SK-N-SH (cell line): Measurements from ENCODE around the gene SLC38A8. TPM values are rescaled to one million over a fixed set of nuclear protein-coding genes. Genes with fewer than 3 reads are reported as not detected.

Source experiments
- CTCF ChIA-PET: fragments of 300-600, 350-600 bp; formaldehyde crosslinking; extraction: SDS; loops from one replicate; lab custom pipeline; 2021; lab: Yijun Ruan, JAX
- POLR2A ChIA-PET: fragments of 350-600 bp; sonication (Branson Sonifier 250); formaldehyde crosslinking; extraction: SDS; loops from one replicate; lab custom pipeline; 2020; ENCODE audit warnings: antibody characterized with exemption, inconsistent platforms; lab: Yijun Ruan, JAX
- DNase-seq: peaks from one replicate; pipeline ENCODE4 v3.0.0; 2012
- H2AFZ ChIP-seq: fragments of 200-600 bp; sonication (generic); 2 replicates; pipeline ENCODE4 v1.8.1; 2016; ENCODE audit warnings: antibody characterized with exemption, mild to moderate bottlenecking, low read depth
- H3F3A ChIP-seq: fragments of 200-600 bp; sonication (generic); replicated peaks from 2 replicates; pipeline ENCODE3; 2016; ENCODE audit warnings: antibody characterized with exemption, mild to moderate bottlenecking; ENCODE audit not compliant: insufficient read depth
- H3K27ac ChIP-seq, 2 experiments: fragments of 200-500 bp in 1 of 2; fragments of 200-600 bp in 1 of 2; sonication (Bioruptor generic) in 1 of 2; sonication (generic), shearing (Covaris generic) in 1 of 2; 2 replicates each; pipeline versions ENCODE4 v1.5.1 to v1.6.1; 2014 to 2016; ENCODE audit warnings: low read depth in 2 of 2, inconsistent platforms in 1 of 2, low read length in 1 of 2, mild to moderate bottlenecking in 1 of 2, mixed read lengths in 1 of 2
- H3K27me3 ChIP-seq: fragments of 200-600 bp; sonication (generic), shearing (Covaris generic); 2 replicates; pipeline ENCODE4 v1.6.1; 2016; ENCODE audit warnings: mixed run types; ENCODE audit not compliant: insufficient read depth
- H3K36me3 ChIP-seq, 2 experiments: fragments of 200-500 bp in 1 of 2; fragments of 200-600 bp in 1 of 2; sonication (Bioruptor generic) in 1 of 2; sonication (generic) in 1 of 2; replicated peaks in 1 of 2; 2 replicates each; pipeline versions ENCODE3 to v1.5.1; 2014 to 2016; ENCODE audit warnings: low read length in 1 of 2, mild to moderate bottlenecking in 1 of 2; ENCODE audit not compliant: insufficient read depth in 2 of 2, control insufficient read depth in 1 of 2
- H3K4me1 ChIP-seq, 2 experiments: fragments of 200-500 bp in 1 of 2; fragments of 200-600 bp in 1 of 2; sonication (Bioruptor generic) in 1 of 2; sonication (generic), shearing (Covaris generic) in 1 of 2; 2 replicates each; pipeline versions ENCODE4 v1.5.1 to v1.6.1; 2014 to 2016; ENCODE audit warnings: low read depth in 1 of 2, low read length in 1 of 2, mixed run types in 1 of 2; ENCODE audit not compliant: insufficient read depth in 2 of 2, control insufficient read depth in 1 of 2
- H3K4me2 ChIP-seq: fragments of 200-600 bp; sonication (generic), shearing (Covaris generic); 2 replicates; pipeline ENCODE4 v1.6.1; 2017; ENCODE audit warnings: mixed run types
- H3K4me3 ChIP-seq, 2 experiments: fragments of 200-500 bp in 1 of 2; fragments of 200-600 bp in 1 of 2; sonication (Bioruptor generic) in 1 of 2; sonication (generic), shearing (Covaris generic) in 1 of 2; 2 replicates each; pipeline versions ENCODE4 v1.5.1 to v1.8.1; 2014 to 2016; ENCODE audit warnings: low read depth in 2 of 2, inconsistent platforms in 1 of 2, low read length in 1 of 2, mild to moderate bottlenecking in 1 of 2, mixed read lengths in 1 of 2, moderate library complexity in 1 of 2
- H3K79me2 ChIP-seq: fragments of 200-600 bp; sonication (generic); 2 replicates; pipeline ENCODE4 v1.8.1; 2017; ENCODE audit warnings: mild to moderate bottlenecking; ENCODE audit not compliant: insufficient read depth
- H3K9ac ChIP-seq: fragments of 200-600 bp; sonication (generic); 2 replicates; pipeline ENCODE4 v1.6.1; 2017; ENCODE audit warnings: mixed run types
- H3K9me2 ChIP-seq: fragments of 200-600 bp; sonication (generic); 2 replicates; pipeline ENCODE4 v1.6.1; 2017; ENCODE audit warnings: mixed run types
- H3K9me3 ChIP-seq: fragments of 200-600 bp; sonication (generic); 2 replicates; pipeline ENCODE4 v1.6.1; 2017; ENCODE audit warnings: mixed run types, mild to moderate bottlenecking, moderate library complexity
- H4K20me1 ChIP-seq: fragments of 200-600 bp; sonication (generic); 2 replicates; pipeline ENCODE4 v1.6.1; 2017; ENCODE audit warnings: mild to moderate bottlenecking, mixed run types; ENCODE audit not compliant: insufficient read depth
- CHD2 ChIP-seq: fragments of 150-350 bp; IDR thresholded peaks from 2 replicates; pipeline ENCODE4 v1.6.1; 2018; ENCODE audit warnings: low read length; ENCODE audit not compliant: partially characterized antibody
- CTCF ChIP-seq: fragments of 200-600 bp; sonication (generic); IDR thresholded peaks from 2 replicates; pipeline ENCODE4 v1.6.1; 2017; ENCODE audit warnings: antibody characterized with exemption, mild to moderate bottlenecking, moderate library complexity
- EZH2phosphoT487 ChIP-seq: fragments of 200-600 bp; sonication (generic); IDR thresholded peaks from 2 replicates; pipeline ENCODE4 v1.6.1; 2017; ENCODE audit warnings: low read depth, mixed run types, mild to moderate bottlenecking, antibody characterized with exemption, moderate library complexity, borderline replicate concordance
- GABPA ChIP-seq: IDR thresholded peaks from 2 replicates; pipeline ENCODE4 v1.4.0; 2012; ENCODE audit warnings: low read depth, mild to moderate bottlenecking
- IRF3 ChIP-seq: fragments of 150-350 bp; IDR thresholded peaks from 2 replicates; pipeline ENCODE4 v1.6.1; 2016; ENCODE audit warnings: mild to moderate bottlenecking, low read depth, low read length
- MAX ChIP-seq: IDR thresholded peaks from 2 replicates; pipeline ENCODE4 v1.4.0; 2012; ENCODE audit warnings: low read depth
- MEF2A ChIP-seq: IDR thresholded peaks from 2 replicates; pipeline ENCODE4 v1.4.0; 2012; ENCODE audit warnings: low read depth, borderline replicate concordance
- NRF1 ChIP-seq: IDR thresholded peaks from 2 replicates; pipeline ENCODE4 v1.6.1; 2012; ENCODE audit warnings: low read depth, mild to moderate bottlenecking, low read length
- RAD21 ChIP-seq: IDR thresholded peaks from 2 replicates; pipeline ENCODE4 v1.6.1; 2012; ENCODE audit warnings: mild to moderate bottlenecking, low read length
- RCOR1 ChIP-seq: fragments of 150-350 bp; IDR thresholded peaks from 2 replicates; pipeline ENCODE4 v1.6.1; 2017; ENCODE audit warnings: antibody characterized with exemption, low read length
- RFX5 ChIP-seq: IDR thresholded peaks from 2 replicates; pipeline ENCODE4 v1.6.1; 2012; ENCODE audit warnings: mild to moderate bottlenecking, improper control_type of control experiment, low read length
- RXRA ChIP-seq: IDR thresholded peaks from 2 replicates; pipeline ENCODE4 v1.4.0; 2012; ENCODE audit warnings: low read depth, mild to moderate bottlenecking, borderline replicate concordance
- TEAD4 ChIP-seq: IDR thresholded peaks from 2 replicates; pipeline ENCODE4 v1.4.0; 2012; ENCODE audit warnings: mild to moderate bottlenecking, borderline replicate concordance; ENCODE audit not compliant: insufficient read depth
- ZBTB33 ChIP-seq: IDR thresholded peaks from 2 replicates; pipeline ENCODE4 v1.4.0; 2012; ENCODE audit warnings: low read depth, borderline replicate concordance
- WGBS: methylation state at CpG from one replicate; pipeline ENCODE4 v1.1.6; 2017; ENCODE audit warnings: low lambda C conversion rate; 5-methylcytosine and 5-hydroxymethylcytosine counted together
- polyA plus RNA-seq, 3 experiments: library from polyadenylated mRNA; depleted of rRNA; stranded (reverse); fragments of >200 nt; gene quantifications; 2 replicates each; pipeline ENCODE4 v1.2.3, GENCODE V29; 2012

Gene SLC38A8
- polyA plus RNA-seq, 1 of the 3 experiments (the other 2 are of a cell fraction), result not detected

- H3K27ac ChIP-seq, result no peak overlapping the region; a peak in 1 of 4 replicates
- peaks cover 32 to 80% of the 10 kb centered on the region in 2 experiments for H3K36me3 ChIP-seq
- no peaks in the 10 kb centered on the region for H3F3A ChIP-seq
- H2AFZ ChIP-seq, result no peak overlapping the region
- H3K9ac ChIP-seq, result no peak overlapping the region
- no peaks in the 10 kb centered on the region for H3K9me3 ChIP-seq
- no peaks in the 10 kb centered on the region for H3K9me2 ChIP-seq
- no peaks in the 10 kb centered on the region for H4K20me1 ChIP-seq
- POLR2A ChIA-PET, result no interaction called here
- no peaks in the 10 kb centered on the region for H3K79me2 ChIP-seq
- CTCF ChIA-PET, result interaction anchor here (0.8 to 21.4 kb wide), 6 partner anchors 7 to 252 kb away, joined by 3 to 470 read pairs (median 12); partner anchors contain the start of genes OSGIN1 and SLC38A8
- TF ChIP-seq CTCF (no peak), GABPA (no peak), MAX (no peak), IRF3 (no peak), RXRA (no peak), RFX5 (no peak), NRF1 (no peak), EZH2phosphoT487 (no peak), TEAD4 (no peak), CHD2 (no peak), MEF2A (no peak), ZBTB33 (no peak), RAD21 (no peak), RCOR1 (no peak)
- no peak overlapping the region for H3K4me3 ChIP-seq
- H3K4me1 ChIP-seq, result peaks cover 0 to 10% of the 10 kb centered on the region in 2 experiments; a peak in 1 of 4 replicates
- no peak overlapping the region for H3K4me2 ChIP-seq
- no peak for DNase-seq
- no peaks in the 10 kb centered on the region for H3K27me3 ChIP-seq
- 96% methylated on average over 18 of the region's 19 CpGs for WGBS
Observed at GRCh38 chr16:84055801-84056634, 13.4 kb upstream of the SLC38A8 start.
